ENCODE results near the gene RPL18A. TPM values are rescaled to one million over a fixed set of nuclear protein-coding genes. Genes with fewer than 3 reads are reported as not detected.
"Not testable (repeated sequence)": the region's sequence is repeated elsewhere in the genome, so short reads cannot be mapped to it uniquely, and the experiment has no call there.

RPL18A gene
- total RNA-seq, 1 donor from 2014 or later, result 2,028 TPM

DNA sequence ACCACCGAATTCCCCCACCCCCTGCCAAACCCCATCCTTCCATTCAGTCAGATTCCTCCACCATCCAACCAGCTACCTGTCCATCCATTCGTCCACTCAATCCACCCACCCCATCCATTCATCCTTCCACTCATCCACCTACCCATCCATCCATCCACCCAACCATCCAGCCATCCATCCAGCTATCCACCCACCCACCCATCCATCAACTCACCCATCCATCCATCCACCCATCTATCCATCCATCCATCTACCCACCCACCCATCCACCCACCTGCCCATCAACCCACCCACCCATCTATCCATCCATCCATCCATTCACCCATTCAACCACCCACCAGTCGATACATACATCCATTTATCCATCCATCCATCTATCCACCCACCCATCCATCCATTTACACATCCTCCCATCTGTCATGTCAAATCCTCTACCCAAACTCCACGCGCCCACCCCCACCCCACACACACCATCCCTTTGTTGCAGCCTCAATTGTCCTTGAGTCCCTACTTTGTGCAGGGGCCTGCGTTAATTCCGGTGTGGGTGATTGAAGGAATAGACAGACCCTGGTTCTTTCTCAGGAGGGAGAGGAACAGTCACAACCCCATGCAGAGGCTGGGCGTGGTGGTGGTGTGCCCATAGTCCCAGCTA, 6.7 kb downstream of the RPL18A start:
- intact Hi-C loops (cut with micrococcal nuclease), result no loop called here

DNA sequence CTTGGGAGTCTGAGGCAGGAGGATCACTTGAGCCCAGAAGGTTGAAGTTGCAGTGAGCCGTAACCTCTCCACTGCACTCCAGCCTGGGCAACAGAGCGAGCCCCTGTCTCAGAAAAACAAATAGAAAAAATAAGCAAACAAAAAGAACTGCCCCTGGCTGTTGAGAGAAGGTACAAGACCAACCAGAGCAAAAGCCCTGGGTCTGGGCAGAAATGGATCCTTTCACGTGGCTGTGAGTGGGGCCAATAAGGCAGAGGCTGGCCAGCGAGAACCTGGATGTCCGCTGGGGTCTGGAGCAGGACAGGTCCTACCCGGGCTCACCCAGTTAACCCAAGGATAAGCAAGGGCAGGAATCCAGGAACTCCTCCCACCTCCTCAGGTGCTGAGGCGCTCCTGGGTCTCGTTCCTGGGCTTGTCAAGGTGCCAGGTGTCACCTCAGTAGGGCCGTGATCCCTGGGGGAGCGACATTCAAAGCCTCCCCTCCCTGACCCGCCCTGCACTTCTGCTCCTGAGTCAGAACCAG, 7.3 kb downstream of the RPL18A start:
- intact Hi-C loops (cut with micrococcal nuclease), result no loop called here

DNA sequence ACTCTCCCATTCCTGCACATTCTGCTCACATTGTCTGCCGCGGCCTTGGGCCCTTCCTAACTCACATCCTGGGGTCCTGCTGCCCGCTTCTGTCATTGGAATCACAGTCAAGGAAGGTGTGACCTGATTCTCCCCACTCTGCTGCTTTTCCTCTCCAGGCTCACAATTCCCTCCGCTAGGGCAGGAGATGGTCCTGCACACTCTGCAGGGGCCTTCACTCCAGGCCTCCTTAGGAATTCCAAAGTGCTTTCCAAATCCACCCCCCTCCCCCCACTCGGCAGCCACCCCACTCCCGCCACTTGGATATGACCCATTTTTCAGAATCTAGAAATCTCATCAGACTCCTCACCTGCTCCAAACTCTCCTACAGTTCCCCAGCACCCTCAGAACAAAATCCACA, 9.0 kb downstream of the RPL18A start:
- intact Hi-C loops (cut with micrococcal nuclease), result no loop called here

DNA sequence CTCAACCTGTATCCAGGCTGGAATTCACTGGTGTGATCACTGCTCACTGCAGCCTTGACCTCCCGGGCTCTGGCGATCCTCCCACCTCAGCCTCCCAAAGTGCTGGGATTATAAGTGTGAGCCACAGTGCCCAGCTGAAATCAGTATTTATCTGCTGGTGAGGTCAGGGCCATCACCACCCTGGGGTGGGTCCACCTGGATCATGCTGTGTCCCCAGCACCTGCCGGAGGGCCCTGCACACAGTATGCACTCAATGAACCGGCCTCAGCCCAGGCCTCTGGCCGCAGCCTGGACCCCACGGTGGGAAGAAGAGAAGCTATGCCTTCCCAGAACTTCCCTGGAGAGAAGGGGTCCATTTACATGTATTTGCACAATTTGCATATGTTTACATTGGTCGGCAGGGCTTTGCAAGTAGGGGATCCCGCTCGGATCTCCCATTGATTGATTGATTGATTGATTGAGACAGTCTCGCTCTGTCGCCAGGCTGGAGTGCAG, 9.5 kb downstream of the RPL18A start:
- intact Hi-C loops (cut with micrococcal nuclease), result no loop called here

- intact Hi-C loops (cut with micrococcal nuclease), result loop anchor here (5.0 kb wide), 2 partner anchors 126 to 154 kb away; partner anchors contain the start of gene MAP1S
Observed at GRCh38 chr19:17871032-17871877, 11.5 kb downstream of the RPL18A start.

- intact Hi-C loops (cut with micrococcal nuclease), result loop anchor here (5.0 kb wide), 2 partner anchors 125 to 155 kb away; partner anchors contain the start of gene MAP1S
Observed at GRCh38 chr19:17871878-17872250, 12.2 kb downstream of the RPL18A start, which contains the start of gene SLC5A5. TSS of gene SLC5A5 (plus strand) at chr19:17871945. CDS start at chr19:17872320, 375 bp downstream.

GRCh38 chr19:17872251-17873001, 12.7 kb downstream of the RPL18A start:
- intact Hi-C loops (cut with micrococcal nuclease), result loop anchor here (5.0 kb wide), 2 partner anchors 125 to 155 kb away; partner anchors contain the start of gene MAP1S

DNA sequence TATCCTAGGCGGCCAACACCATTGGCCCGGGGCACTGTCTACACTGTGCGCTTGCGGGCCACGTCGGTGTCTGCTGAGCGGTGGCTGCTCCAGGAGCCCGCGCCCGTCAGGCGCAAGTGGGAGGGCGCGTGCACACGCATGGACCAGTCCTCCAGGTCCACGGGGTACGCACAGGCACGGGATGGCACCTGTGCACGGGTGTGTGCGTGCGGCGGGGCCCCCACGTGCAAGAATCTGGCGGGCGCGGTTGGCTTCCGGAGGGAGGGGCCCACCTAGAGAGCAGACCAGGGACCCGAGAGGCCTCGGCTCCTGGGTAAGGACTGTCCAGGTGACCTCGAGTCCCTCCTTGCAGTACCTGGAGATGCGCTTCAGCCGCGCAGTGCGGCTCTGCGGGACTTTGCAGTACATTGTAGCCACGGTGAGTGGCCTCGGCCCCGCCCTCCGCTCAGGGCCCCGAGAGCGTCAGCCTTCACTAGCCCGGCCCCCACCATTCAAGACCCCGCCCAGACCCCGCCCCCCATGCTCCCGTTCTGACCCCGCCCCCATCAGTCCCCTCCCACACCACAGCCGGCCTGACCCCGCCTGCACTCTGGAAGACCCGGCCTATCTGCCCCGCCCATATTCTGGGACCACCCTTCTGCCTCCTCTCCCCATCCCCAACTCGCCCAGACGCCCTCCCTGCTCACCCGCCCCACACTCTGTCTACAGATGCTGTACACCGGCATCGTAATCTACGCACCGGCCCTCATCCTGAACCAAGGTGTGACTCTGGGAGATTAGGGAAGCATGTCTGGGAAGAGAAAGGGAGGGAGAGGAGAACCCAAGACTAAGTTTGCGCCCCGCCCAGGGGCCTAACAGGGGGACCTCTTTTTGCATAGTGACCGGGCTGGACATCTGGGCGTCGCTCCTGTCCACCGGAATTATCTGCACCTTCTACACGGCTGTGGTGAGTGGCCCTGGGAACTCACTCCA, 14.4 kb downstream of the RPL18A start:
- intact Hi-C loops (cut with micrococcal nuclease), result loop anchor here (1.0 to 5.0 kb wide), 6 partner anchors 15 to 335 kb away; partner anchors contain the start of genes MAP1S and RPL18A

DNA sequence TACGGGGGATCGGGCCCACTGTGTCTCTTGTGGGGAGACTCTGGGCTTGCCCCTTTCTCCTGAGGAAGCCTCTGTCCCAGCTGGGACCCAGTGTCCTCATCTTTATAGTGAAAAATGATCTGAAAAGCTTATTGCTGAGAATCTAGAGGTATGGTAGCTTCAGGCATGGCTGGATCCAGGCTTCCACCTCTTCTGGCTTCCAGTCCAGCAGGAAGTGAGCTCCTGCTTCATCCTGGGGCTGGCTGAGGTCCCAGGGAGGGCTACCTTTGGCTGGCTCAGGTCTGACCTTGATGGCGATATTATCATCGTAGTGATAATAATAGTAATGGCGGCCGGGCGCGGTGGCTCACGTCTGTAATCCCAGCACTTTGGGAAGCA, 15.0 kb downstream of the RPL18A start:
- intact Hi-C loops (cut with micrococcal nuclease), result loop anchor here (1.0 to 5.0 kb wide), 6 partner anchors 15 to 335 kb away; partner anchors contain the start of genes MAP1S and RPL18A

- intact Hi-C loops (cut with micrococcal nuclease), result no loop called here
Observed at GRCh38 chr19:17877696-17878095, 18.0 kb downstream of the RPL18A start.

GRCh38 chr19:17879466-17879865, 19.8 kb downstream of the RPL18A start:
- intact Hi-C loops (cut with micrococcal nuclease), result no loop called here

DNA sequence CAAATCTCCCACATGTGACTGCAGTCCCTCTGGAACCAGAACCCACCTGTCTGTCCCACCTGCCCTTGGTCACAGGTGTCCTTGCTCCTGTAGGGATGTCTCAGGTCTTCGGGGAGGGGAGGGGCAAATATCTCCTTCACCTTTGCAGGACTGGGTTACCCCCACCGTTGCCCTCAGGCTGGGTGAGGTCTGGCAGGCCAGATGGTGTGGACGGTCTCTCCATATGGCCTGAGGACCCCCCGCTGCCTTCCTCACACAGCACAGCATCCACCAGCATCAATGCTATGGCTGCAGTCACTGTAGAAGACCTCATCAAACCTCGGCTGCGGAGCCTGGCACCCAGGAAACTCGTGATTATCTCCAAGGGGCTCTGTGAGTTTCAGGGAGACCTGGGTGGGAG, 22.0 kb downstream of the RPL18A start:
- intact Hi-C loops (cut with micrococcal nuclease), result no loop called here

GRCh38 chr19:17883627-17884410, 24.1 kb downstream of the RPL18A start:
- intact Hi-C loops (cut with micrococcal nuclease), result no loop called here

- intact Hi-C loops (cut with micrococcal nuclease), result no loop called here
Observed at GRCh38 chr19:17886515-17886914, 26.8 kb downstream of the RPL18A start.

DNA sequence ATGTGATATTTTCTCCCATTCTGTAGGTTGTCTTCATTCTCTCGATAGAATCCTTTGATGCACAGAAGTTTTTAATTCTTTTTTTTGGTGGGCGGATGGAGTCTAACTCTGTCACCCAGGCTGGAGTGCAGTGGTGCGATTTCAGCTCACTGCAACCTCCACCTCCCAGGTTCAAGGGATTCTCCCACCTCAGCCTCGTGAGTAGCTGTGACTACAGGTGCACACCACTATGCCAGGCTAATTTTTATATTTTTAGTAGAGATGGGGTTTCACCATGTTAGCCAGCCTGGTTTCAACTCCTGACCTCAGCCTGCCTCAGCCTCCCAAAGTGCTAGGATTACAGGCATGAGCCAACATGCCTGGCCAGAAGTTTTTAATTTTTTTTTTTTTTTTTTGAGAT, 27.5 kb downstream of the RPL18A start:
- intact Hi-C loops (cut with micrococcal nuclease), result not testable (repeated sequence)

DNA sequence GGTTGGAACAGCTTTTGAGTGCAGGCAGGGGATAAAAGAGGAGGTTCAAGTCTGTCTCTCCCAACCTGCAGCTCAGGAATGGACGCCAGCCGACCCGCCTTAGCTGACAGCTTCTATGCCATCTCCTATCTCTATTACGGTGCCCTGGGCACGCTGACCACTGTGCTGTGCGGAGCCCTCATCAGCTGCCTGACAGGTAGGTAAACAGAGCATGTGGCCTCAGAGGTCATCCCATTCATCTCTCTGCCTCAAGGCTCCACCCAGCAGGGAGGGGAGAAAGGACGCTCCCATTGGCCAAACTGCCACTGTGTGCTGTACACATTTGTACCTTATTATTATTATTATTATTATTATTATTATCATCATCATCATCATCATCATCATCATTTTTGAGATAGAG, 28.6 kb downstream of the RPL18A start:
- intact Hi-C loops (cut with micrococcal nuclease), result no loop called here

GRCh38 chr19:17889609-17890214, 30.0 kb downstream of the RPL18A start:
- intact Hi-C loops (cut with micrococcal nuclease), result no loop called here

- intact Hi-C loops (cut with micrococcal nuclease), result no loop called here
Observed at GRCh38 chr19:17893766-17894165, 34.1 kb downstream of the RPL18A start.

DNA sequence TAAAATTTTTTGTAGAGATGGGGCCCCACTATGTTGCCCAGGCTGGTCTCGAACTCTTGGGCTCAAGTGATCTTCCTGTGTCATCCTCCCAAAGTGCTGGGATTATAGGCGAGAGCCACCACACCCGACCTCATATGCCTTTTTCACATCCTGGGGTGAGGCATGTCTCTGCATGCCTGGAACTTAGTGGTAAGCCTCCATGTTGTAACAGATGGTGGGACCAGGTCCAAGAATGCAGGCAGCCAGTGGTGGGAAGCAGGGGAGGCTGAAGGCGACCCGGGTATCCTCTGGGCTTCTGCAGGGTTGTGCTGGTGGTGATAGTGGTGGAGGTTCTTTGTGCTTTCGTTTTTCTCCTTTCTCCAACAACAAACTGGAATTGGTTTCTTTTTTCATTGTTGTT, 43.0 kb downstream of the RPL18A start:
- intact Hi-C loops (cut with micrococcal nuclease), result no loop called here

Measured in T-helper 1 cell treated with Interleukin-12 subunit alpha and Interleukin-12 subunit beta and Interleukin-4 antibody, amounts not matched to agents 30 ng/mL and 1 ng/mL, for 36 hours (primary cell).